ENCODE results near the gene LAMA5.

GRCh38 chr20:62331347-62331746 lies 35.8 kb downstream of the LAMA5 start:
- TF ChIP-seq REST (IDR thresholded peaks at IDR 0.05; ENCODE audit: low read depth) (no peak), SIN3A (IDR thresholded peaks at IDR 0.05; ENCODE audit: low read depth) (no peak), CTCF (IDR thresholded peaks at IDR 0.05 in 2 of 3, conservative IDR thresholded peaks at IDR 0.05 in 1 of 3; ENCODE audit: borderline replicate concordance in 1 of 3, insufficient read depth in 1 of 3, low read depth in 2 of 3, low read length in 2 of 3) (no peak), MAX (IDR thresholded peaks at IDR 0.05) (no peak)
